Loucy (cell line): ENCODE results near the gene STMND1.

Experiments
- H2AFZ ChIP-seq: fragments of 200-600 bp; sonication (generic); 2 replicates; pipeline ENCODE4 v1.6.0; 2016; ENCODE audit warnings: antibody characterized with exemption, mild to moderate bottlenecking, low read length, moderate library complexity
- H3F3A ChIP-seq: fragments of 200-600 bp; 2 replicates; pipeline ENCODE4 v1.6.0; 2016; ENCODE audit warnings: antibody characterized with exemption, low read depth, mild to moderate bottlenecking
- H3K27me3 ChIP-seq: fragments of 200-600 bp; sonication (generic); 2 replicates; pipeline ENCODE4 v1.6.1; 2014; ENCODE audit warnings: low read length, mild to moderate bottlenecking; ENCODE audit not compliant: insufficient read depth, poor library complexity, severe bottlenecking
- H3K36me3 ChIP-seq: fragments of 200-600 bp; sonication (generic); 2 replicates; pipeline ENCODE4 v1.6.1; 2016; ENCODE audit warnings: low read length; ENCODE audit not compliant: insufficient read depth
- H3K4me1 ChIP-seq: fragments of 200-600 bp; sonication (generic); 2 replicates; pipeline ENCODE4 v1.5.1; 2014; ENCODE audit warnings: low read length, mild to moderate bottlenecking; ENCODE audit not compliant: insufficient read depth, poor library complexity, severe bottlenecking
- H3K4me2 ChIP-seq: fragments of 200-600 bp; sonication (generic); 2 replicates; pipeline ENCODE4 v1.6.0; 2014; ENCODE audit warnings: antibody characterized with exemption, low read length, low read depth, mild to moderate bottlenecking; ENCODE audit not compliant: poor library complexity, severe bottlenecking
- H3K4me3 ChIP-seq: fragments of 200-600 bp; sonication (generic); 2 replicates; pipeline ENCODE4 v1.5.1; 2014; ENCODE audit warnings: low read length, mild to moderate bottlenecking, mixed read lengths; ENCODE audit not compliant: poor library complexity, severe bottlenecking
- H3K79me2 ChIP-seq: fragments of 200-600 bp; sonication (generic); 2 replicates; pipeline ENCODE4 v1.6.1; 2014; ENCODE audit warnings: low read length; ENCODE audit not compliant: insufficient read depth
- H3K9ac ChIP-seq: fragments of 200-600 bp; sonication (generic); 2 replicates; pipeline ENCODE4 v1.6.0; 2014; ENCODE audit warnings: mild to moderate bottlenecking, low read depth, low read length, moderate library complexity; ENCODE audit not compliant: poor library complexity, severe bottlenecking
- H3K9me2 ChIP-seq: fragments of 200-600 bp; sonication (generic); replicated peaks from 2 replicates; pipeline ENCODE4 v1.6.1; 2016; ENCODE audit warnings: low read depth, low read length, mixed read lengths
- H3K9me3 ChIP-seq: fragments of 200-600 bp; sonication (generic); 2 replicates; pipeline ENCODE4 v1.6.1; 2014; ENCODE audit warnings: mild to moderate bottlenecking, antibody characterized with exemption, low read length, low read depth; ENCODE audit not compliant: insufficient read depth
- H4K20me1 ChIP-seq: fragments of 200-600 bp; sonication (generic); 2 replicates; pipeline ENCODE4 v1.6.0; 2014; ENCODE audit warnings: antibody characterized with exemption, low read length, mild to moderate bottlenecking; ENCODE audit not compliant: insufficient read depth, poor library complexity, severe bottlenecking
- EZH2phosphoT487 ChIP-seq: fragments of 200-600 bp; IDR thresholded peaks from 2 replicates; pipeline ENCODE4 v1.6.1; 2018; ENCODE audit warnings: antibody characterized with exemption, mild to moderate bottlenecking, moderate library complexity, borderline replicate concordance
- TF ChIP-seq, protein P1 (sequence below): fragments of 200-600 bp; sonication (generic); conservative IDR thresholded peaks from 2 replicates; pipeline ENCODE4 v1.5.1; 2014; ENCODE audit warnings: mild to moderate bottlenecking, antibody characterized with exemption, low read length

Gene STMND1

DNA sequence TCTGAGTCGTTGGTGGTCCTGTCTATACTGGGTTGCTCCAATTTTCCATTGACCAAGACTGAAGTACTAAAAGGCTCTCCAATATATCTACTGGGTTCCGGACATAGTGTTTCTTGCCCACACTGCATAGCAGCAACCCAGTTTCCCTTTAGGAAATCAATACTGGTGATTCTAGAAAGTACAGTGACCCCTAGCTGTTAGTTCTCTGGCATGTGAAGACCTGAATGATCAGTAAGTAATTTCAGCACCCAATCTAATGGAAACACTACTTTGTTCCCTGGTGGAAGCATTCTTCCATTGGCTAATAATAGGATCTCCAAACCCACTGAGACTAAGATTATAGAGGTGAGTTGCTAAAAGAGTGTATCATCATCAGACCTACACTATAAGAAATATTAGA is 40.8 kb upstream of the STMND1 start:
- H3K4me2 ChIP-seq: no peak overlapping the region
- no peaks in the 10 kb centered on the region for H3K36me3 ChIP-seq
- no peaks in the 10 kb centered on the region for H3K79me2 ChIP-seq
- H3K9me3 ChIP-seq: no peaks in the 10 kb centered on the region
- no peaks in the 10 kb centered on the region for H3K4me1 ChIP-seq
- TF ChIP-seq, protein P1, sequence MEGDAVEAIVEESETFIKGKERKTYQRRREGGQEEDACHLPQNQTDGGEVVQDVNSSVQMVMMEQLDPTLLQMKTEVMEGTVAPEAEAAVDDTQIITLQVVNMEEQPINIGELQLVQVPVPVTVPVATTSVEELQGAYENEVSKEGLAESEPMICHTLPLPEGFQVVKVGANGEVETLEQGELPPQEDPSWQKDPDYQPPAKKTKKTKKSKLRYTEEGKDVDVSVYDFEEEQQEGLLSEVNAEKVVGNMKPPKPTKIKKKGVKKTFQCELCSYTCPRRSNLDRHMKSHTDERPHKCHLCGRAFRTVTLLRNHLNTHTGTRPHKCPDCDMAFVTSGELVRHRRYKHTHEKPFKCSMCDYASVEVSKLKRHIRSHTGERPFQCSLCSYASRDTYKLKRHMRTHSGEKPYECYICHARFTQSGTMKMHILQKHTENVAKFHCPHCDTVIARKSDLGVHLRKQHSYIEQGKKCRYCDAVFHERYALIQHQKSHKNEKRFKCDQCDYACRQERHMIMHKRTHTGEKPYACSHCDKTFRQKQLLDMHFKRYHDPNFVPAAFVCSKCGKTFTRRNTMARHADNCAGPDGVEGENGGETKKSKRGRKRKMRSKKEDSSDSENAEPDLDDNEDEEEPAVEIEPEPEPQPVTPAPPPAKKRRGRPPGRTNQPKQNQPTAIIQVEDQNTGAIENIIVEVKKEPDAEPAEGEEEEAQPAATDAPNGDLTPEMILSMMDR: no peak
- TF ChIP-seq EZH2phosphoT487: no peak
- H2AFZ ChIP-seq: no peak overlapping the region
- H3K9me2 ChIP-seq: no peaks in the 10 kb centered on the region
- H3F3A ChIP-seq: no peaks in the 10 kb centered on the region
- H3K4me3 ChIP-seq: no peak overlapping the region
- no peaks in the 10 kb centered on the region for H3K27me3 ChIP-seq
- no peaks in the 10 kb centered on the region for H4K20me1 ChIP-seq
- H3K9ac ChIP-seq: no peak overlapping the region

DNA sequence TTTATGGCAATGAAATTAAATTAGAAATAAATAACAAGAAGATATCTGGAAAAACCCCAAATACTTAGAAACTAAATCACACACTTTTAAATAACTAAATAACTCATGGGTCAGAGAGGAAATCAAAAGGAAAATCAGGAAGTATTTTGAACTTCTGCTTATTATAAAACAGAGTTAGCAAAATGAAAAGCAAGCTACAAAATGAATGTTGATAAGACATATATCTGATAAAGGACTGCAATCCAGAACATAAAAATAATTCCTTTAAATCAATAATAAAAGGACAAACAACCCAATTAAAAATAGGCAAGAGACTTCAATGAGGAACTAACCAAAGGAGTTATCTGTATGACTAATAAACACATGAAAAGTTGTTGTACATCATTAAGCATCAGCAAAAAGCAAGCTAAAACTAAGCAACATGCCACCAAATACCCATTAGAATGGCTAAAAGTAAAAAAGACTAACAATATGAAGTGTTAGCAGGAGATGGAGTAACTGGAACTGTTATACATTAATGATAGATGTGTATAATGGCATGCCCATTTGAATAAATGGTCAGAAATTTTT is 38.9 kb upstream of the STMND1 start:
- no peaks in the 10 kb centered on the region for H3K9me3 ChIP-seq
- H3K27me3 ChIP-seq: no peaks in the 10 kb centered on the region
- no peaks in the 10 kb centered on the region for H3K36me3 ChIP-seq
- H3K4me3 ChIP-seq: no peak overlapping the region
- H4K20me1 ChIP-seq: no peaks in the 10 kb centered on the region
- TF ChIP-seq EZH2phosphoT487: no peak
- TF ChIP-seq, protein P1: no peak
- H3F3A ChIP-seq: no peaks in the 10 kb centered on the region
- H3K4me2 ChIP-seq: no peak overlapping the region
- no peak overlapping the region for H2AFZ ChIP-seq
- no peaks in the 10 kb centered on the region for H3K4me1 ChIP-seq
- H3K9ac ChIP-seq: no peak overlapping the region
- no peaks in the 10 kb centered on the region for H3K9me2 ChIP-seq
- H3K79me2 ChIP-seq: no peaks in the 10 kb centered on the region

DNA sequence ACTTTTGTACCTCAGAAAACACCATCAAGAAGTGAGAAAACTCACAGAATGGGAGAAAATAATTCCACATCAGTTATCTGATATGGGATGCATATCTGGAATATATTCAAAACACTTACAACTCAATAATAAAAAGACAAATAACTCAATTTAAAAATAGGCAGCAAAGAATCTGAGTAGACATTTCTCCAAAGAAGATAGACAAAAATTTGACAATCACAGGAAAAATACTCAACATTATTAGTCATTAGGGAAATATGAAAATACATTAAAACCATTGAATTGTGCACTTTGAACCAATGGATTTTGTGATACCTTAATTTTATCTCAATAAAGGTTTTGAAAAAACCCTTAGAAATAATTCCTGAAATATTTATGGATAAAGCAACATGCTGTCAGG is 36.9 kb upstream of the STMND1 start:
- Histone ChIP-seq H3K79me2 (no peaks in the 10 kb centered on the region), H3K9me3 (no peaks in the 10 kb centered on the region), H3K4me3 (no peak overlapping the region), H2AFZ (no peak overlapping the region), H3K9me2 (no peaks in the 10 kb centered on the region), H3K4me1 (no peaks in the 10 kb centered on the region), H3K9ac (no peak overlapping the region), H3K4me2 (no peak overlapping the region), H3K36me3 (no peaks in the 10 kb centered on the region), H3F3A (no peaks in the 10 kb centered on the region), H4K20me1 (no peaks in the 10 kb centered on the region), H3K27me3 (no peaks in the 10 kb centered on the region)
- TF ChIP-seq, protein P1: no peak
- TF ChIP-seq EZH2phosphoT487: no peak
